Neuronal stem cell (in vitro differentiated cells): Measurements from ENCODE around the gene MXRA8.
A peak's percentile ranks its signal among the peaks of the same experiment; 100 is the strongest.

Experiments used
- DNase-seq: peaks from one replicate; pipeline ENCODE4 v3.0.0-alpha.2; 2013; ENCODE audit warnings: low spot score
- H2AFZ ChIP-seq: one replicate; pipeline ENCODE4 v1.6.1; 2013; ENCODE audit warnings: mild to moderate bottlenecking, low read length, inconsistent platforms
- H2AK5ac ChIP-seq: 2 replicates; pipeline ENCODE4 v1.6.1; 2013; ENCODE audit warnings: low read depth, mild to moderate bottlenecking, inconsistent platforms, low read length, moderate library complexity, mixed read lengths
- H2BK120ac ChIP-seq: 2 replicates; pipeline ENCODE4 v1.6.1; 2013; ENCODE audit warnings: low read depth, mild to moderate bottlenecking, inconsistent platforms, low read length, moderate library complexity, mixed read lengths
- H2BK12ac ChIP-seq: one replicate; pipeline ENCODE4 v1.6.1; 2013; ENCODE audit warnings: low read length, inconsistent platforms
- H2BK15ac ChIP-seq: 2 replicates; pipeline ENCODE4 v1.6.1; 2013; ENCODE audit warnings: mild to moderate bottlenecking, low read length, inconsistent platforms, mixed read lengths
- H2BK5ac ChIP-seq: one replicate; pipeline ENCODE4 v1.6.1; 2013; ENCODE audit warnings: inconsistent platforms, mild to moderate bottlenecking, low read length, moderate library complexity
- H3K14ac ChIP-seq: one replicate; pipeline ENCODE4 v1.6.1; 2013; ENCODE audit warnings: low read length, inconsistent platforms
- H3K18ac ChIP-seq: 2 replicates; pipeline ENCODE4 v1.6.1; 2013; ENCODE audit warnings: low read length, inconsistent platforms
- H3K23ac ChIP-seq: 2 replicates; pipeline ENCODE4 v1.6.1; 2013; ENCODE audit warnings: low read depth, mild to moderate bottlenecking, mixed read lengths, low read length, inconsistent platforms; ENCODE audit not compliant: poor library complexity
- H3K27ac ChIP-seq: replicated peaks from 3 replicates; pipeline ENCODE4 v1.5.1; 2013; ENCODE audit warnings: low read length, inconsistent platforms
- H3K27me3 ChIP-seq, 3 experiments: 2 replicates each; pipeline ENCODE4 v1.6.1; 2013; ENCODE audit warnings: low read length in 3 of 3, mild to moderate bottlenecking in 2 of 3, inconsistent platforms in 1 of 3, low read depth in 1 of 3, mixed read lengths in 1 of 3, moderate library complexity in 1 of 3; ENCODE audit not compliant: control insufficient read depth in 3 of 3, insufficient read depth in 3 of 3
- H3K36me3 ChIP-seq, 2 donors: replicated peaks in 1 of 2; 2 replicates each; pipeline ENCODE4 v1.6.1; 2013; ENCODE audit warnings: low read length in 2 of 2; ENCODE audit not compliant: control insufficient read depth in 2 of 2, insufficient read depth in 2 of 2
- H3K4ac ChIP-seq: 2 replicates; pipeline ENCODE4 v1.6.1; 2013; ENCODE audit warnings: inconsistent platforms, mild to moderate bottlenecking, low read length, moderate library complexity
- H3K4me1 ChIP-seq, 2 donors: 1 replicate in 1 of 2; 2 replicates in 1 of 2; pipeline ENCODE4 v1.6.1; 2013; ENCODE audit warnings: low read length in 2 of 2, low read depth in 1 of 2; ENCODE audit not compliant: control insufficient read depth in 2 of 2, insufficient read depth in 1 of 2
- H3K4me2 ChIP-seq: one replicate; pipeline ENCODE4 v1.6.1; 2013; ENCODE audit warnings: mild to moderate bottlenecking, low read length, inconsistent platforms; ENCODE audit not compliant: insufficient read depth, poor library complexity, severe bottlenecking
- H3K4me3 ChIP-seq, 2 donors: 2 replicates each; pipeline ENCODE4 v1.5.1; 2013; ENCODE audit warnings: low read length in 2 of 2, mild to moderate bottlenecking in 2 of 2, inconsistent platforms in 1 of 2, moderate library complexity in 1 of 2
- H3K79me1 ChIP-seq: one replicate; pipeline ENCODE4 v1.6.1; 2013; ENCODE audit warnings: low read depth, mild to moderate bottlenecking, inconsistent platforms, low read length, moderate library complexity
- H3K9ac ChIP-seq: one replicate; pipeline ENCODE4 v1.6.1; 2013; ENCODE audit warnings: mild to moderate bottlenecking, low read depth, low read length, inconsistent platforms; ENCODE audit not compliant: poor library complexity
- H3K9me3 ChIP-seq, 2 donors: replicated peaks in 1 of 2; 2 replicates each; pipeline versions ENCODE3 to v1.6.1; 2013; ENCODE audit warnings: low read length in 2 of 2, mild to moderate bottlenecking in 2 of 2, inconsistent platforms in 1 of 2, low read depth in 1 of 2, mixed read lengths in 1 of 2, moderate library complexity in 1 of 2; ENCODE audit not compliant: control insufficient read depth in 2 of 2, insufficient read depth in 1 of 2
- H4K8ac ChIP-seq: one replicate; pipeline ENCODE4 v1.6.1; 2013; ENCODE audit warnings: low read depth, mild to moderate bottlenecking, inconsistent platforms, low read length, moderate library complexity
- H4K91ac ChIP-seq: one replicate; pipeline ENCODE4 v1.6.1; 2013; ENCODE audit warnings: low read length, low read depth, mild to moderate bottlenecking, inconsistent platforms; ENCODE audit not compliant: poor library complexity
- WGBS, 2 donors: extraction: QIAGEN DNeasy Blood & Tissue Kit; methylation state at CpG; one replicate each; pipeline ENCODE4 v1.1.7; 2013; ENCODE audit warnings: missing lambda C conversion rate in 2 of 2, mixed read lengths in 1 of 2; ENCODE audit not compliant: insufficient read length in 2 of 2, insufficient replicate concordance in 1 of 2; ENCODE audit errors: extremely low coverage in 2 of 2; 5-methylcytosine and 5-hydroxymethylcytosine counted together

The MXRA8 gene

DNA sequence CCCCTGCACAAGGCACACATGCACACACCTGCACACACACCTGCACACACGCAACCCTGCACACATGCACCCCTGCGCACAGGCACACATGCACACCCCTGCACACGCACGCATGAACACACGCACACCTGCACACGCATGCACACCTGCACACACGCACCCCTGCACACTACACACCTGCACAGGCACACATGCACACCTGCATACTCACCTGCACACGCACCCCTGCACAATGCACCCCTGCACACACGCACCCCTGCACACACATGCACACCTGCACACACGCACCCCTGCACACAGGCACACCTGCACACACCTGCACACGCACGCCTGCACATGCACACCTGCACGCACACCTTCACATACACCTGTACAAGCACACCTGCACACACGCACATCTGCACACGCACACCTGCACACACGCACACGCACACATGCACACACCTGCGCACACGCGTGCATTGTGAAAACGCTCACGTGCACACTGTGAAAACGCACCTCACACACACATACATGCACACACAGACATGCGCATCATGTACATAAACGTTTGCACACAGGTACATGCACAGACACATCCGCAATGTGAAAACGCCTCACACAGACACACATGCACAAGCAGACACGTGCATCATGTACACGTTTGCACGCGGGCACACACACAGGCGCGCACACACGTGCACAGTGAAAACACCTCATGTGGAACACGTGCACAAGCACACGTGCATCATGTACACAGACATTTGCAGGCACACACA is 17.4 kb downstream of the MXRA8 start:
- H3K14ac ChIP-seq, result peak overlapping the region; percentile 78

DNA sequence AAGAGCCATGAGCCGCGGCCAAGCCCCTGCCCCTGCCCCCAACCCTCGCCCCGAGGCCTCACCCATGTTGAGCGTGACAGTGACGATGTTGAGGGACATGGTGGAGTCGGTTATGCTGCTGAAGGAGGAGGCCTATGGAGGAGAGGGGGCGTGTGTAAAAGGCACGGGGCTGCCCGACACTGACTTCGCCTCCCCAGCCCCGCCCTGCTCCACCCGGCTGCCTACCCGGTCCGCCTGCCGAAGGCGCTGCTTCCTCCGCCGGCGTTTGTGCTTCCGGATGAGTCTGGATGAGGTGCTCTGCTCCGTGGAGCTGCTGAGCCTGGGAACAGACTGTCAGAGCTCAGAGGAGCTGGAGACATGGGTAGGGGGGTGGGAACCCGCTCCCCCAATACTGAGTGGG is 18.2 kb downstream of the MXRA8 start:
- Histone ChIP-seq H2BK120ac (no peak overlapping the region), H3K18ac (no peak overlapping the region), H3K9ac (peak overlapping the region; percentile 44), H2AK5ac (no peak overlapping the region), H3K4me1 (peaks cover 0 to 3% of the 10 kb centered on the region in 2 donors), H2AFZ (no peak overlapping the region), H3K4me3 (no peak overlapping the region), H4K8ac (no peak overlapping the region), H3K27ac (no peak overlapping the region), H3K36me3 (peaks cover 27 to 52% of the 10 kb centered on the region in 2 donors), H3K14ac (no peak overlapping the region), H2BK15ac (no peak overlapping the region), H3K23ac (no peak overlapping the region), H3K9me3 (peaks cover 0 to 9% of the 10 kb centered on the region in 2 donors), H2BK5ac (no peak overlapping the region), H2BK12ac (no peak overlapping the region), H3K27me3 (no peaks in the 10 kb centered on the region), H3K79me1 (peaks cover 19% of the 10 kb centered on the region), H3K4me2 (no peak overlapping the region), H3K4ac (no peak overlapping the region), H4K91ac (peak overlapping the region; percentile 22)
- no CpG with 5 or more reads among the region's 23 CpGs for WGBS, 2 donors
- no peak for DNase-seq

More for the DNA sequence above, 17.4 kb downstream of the MXRA8 start:
- Histone ChIP-seq H3K36me3 (peaks cover 26 to 50% of the 10 kb centered on the region in 2 donors), H3K4me2 (no peak overlapping the region), H3K4ac (no peak overlapping the region), H2BK12ac (no peak overlapping the region), H2AFZ (no peak overlapping the region), H3K4me3 (peak overlapping the region in 1 of 2 donors; percentile 59), H2BK120ac (no peak overlapping the region), H2AK5ac (no peak overlapping the region), H3K4me1 (peaks cover 0 to 3% of the 10 kb centered on the region in 2 donors), H3K9ac (peak overlapping the region; percentile 53), H4K91ac (peak overlapping the region; percentile 22), H3K27ac (no peak overlapping the region), H3K9me3 (peaks cover 0 to 9% of the 10 kb centered on the region in 2 donors), H2BK5ac (peak overlapping the region; percentile 39), H4K8ac (no peak overlapping the region), H3K18ac (peak overlapping the region; percentile 19), H3K23ac (peak overlapping the region; percentile 75), H2BK15ac (no peak overlapping the region), H3K27me3 (no peaks in the 10 kb centered on the region), H3K79me1 (peaks cover 23% of the 10 kb centered on the region)
- DNase-seq, result no peak
- WGBS, 2 donors, result no CpG with 5 or more reads among the region's 36 CpGs

DNA sequence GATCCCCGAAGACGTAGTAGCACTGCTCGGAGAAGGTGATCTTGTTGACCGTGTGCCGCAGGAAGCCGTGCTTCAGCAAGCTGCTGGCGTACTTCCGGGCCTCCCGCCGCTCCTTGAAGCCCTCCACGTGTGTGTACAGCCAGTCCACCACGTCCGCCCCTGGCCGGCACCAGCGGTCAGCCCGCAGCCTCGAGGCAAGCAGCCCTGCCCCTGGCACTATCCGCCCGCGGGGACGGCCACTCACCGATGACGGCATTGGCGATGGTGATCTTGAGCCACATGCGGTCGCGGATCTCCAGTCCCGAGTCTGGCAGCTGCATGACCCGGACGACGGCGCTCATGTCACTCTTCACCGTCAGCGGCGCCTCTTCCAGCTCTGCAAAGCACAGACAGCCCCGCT is 20.1 kb downstream of the MXRA8 start:
- H2AK5ac ChIP-seq, result no peak overlapping the region
- no peak overlapping the region for H4K91ac ChIP-seq
- peaks cover 27 to 53% of the 10 kb centered on the region in 2 donors for H3K36me3 ChIP-seq
- no CpG with 5 or more reads among the region's 36 CpGs for WGBS, 2 donors
- no peak overlapping the region for H2AFZ ChIP-seq
- H3K4me3 ChIP-seq, result no peak overlapping the region
- no peak overlapping the region for H3K9ac ChIP-seq
- H4K8ac ChIP-seq, result no peak overlapping the region
- peak overlapping the region; percentile 73 for H3K23ac ChIP-seq
- no peak overlapping the region for H3K18ac ChIP-seq
- no peak for DNase-seq
- H2BK15ac ChIP-seq, result no peak overlapping the region
- H3K9me3 ChIP-seq, result peaks cover 0 to 9% of the 10 kb centered on the region in 2 donors
- H3K4me2 ChIP-seq, result no peak overlapping the region
- H3K79me1 ChIP-seq, result peaks cover 14% of the 10 kb centered on the region
- no peak overlapping the region for H2BK5ac ChIP-seq
- H3K27ac ChIP-seq, result no peak overlapping the region
- H2BK12ac ChIP-seq, result no peak overlapping the region
- H3K4me1 ChIP-seq, result peaks cover 0 to 3% of the 10 kb centered on the region in 2 donors
- H3K4ac ChIP-seq, result no peak overlapping the region
- no peak overlapping the region for H3K14ac ChIP-seq
- no peaks in the 10 kb centered on the region for H3K27me3 ChIP-seq
- H2BK120ac ChIP-seq, result no peak overlapping the region

DNA sequence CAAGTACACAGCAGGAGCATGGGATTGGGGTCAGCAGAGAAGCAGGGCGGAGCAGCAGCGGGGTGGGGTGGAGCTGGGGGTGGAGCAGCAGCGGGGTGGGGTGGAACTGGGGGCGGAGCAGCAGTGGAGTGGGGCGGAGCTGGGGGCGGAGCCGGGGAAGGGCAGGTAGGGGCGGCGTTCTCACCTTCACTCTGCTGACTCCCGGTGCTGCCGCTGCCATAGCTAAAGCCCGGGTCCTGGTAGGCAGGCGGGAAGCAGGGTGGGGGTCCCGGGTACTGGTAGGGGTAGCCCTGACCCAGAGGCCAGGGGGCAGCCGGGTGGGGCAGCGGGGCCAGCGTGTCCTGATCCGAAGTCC is 20.6 kb downstream of the MXRA8 start:
- WGBS, 2 donors, result no CpG with 5 or more reads among the region's 18 CpGs
- H3K36me3 ChIP-seq, result peaks cover 27 to 53% of the 10 kb centered on the region in 2 donors
- no peak for DNase-seq

More for the DNA sequence above, 20.6 kb downstream of the MXRA8 start:
- H3K9me3 ChIP-seq, result peaks cover 0 to 9% of the 10 kb centered on the region in 2 donors
- H3K4me2 ChIP-seq, result no peak overlapping the region
- no peak overlapping the region for H3K23ac ChIP-seq
- no peak overlapping the region for H3K18ac ChIP-seq
- no peak overlapping the region for H4K8ac ChIP-seq
- peaks cover 14% of the 10 kb centered on the region for H3K79me1 ChIP-seq
- peaks cover 0 to 3% of the 10 kb centered on the region in 2 donors for H3K4me1 ChIP-seq
- no peak overlapping the region for H3K9ac ChIP-seq
- no peak overlapping the region for H3K27ac ChIP-seq
- no peak overlapping the region for H2BK15ac ChIP-seq
- no peak overlapping the region for H2AK5ac ChIP-seq
- H4K91ac ChIP-seq, result no peak overlapping the region
- H3K27me3 ChIP-seq, result no peaks in the 10 kb centered on the region
- H2AFZ ChIP-seq, result no peak overlapping the region
- H3K4ac ChIP-seq, result no peak overlapping the region
- H2BK120ac ChIP-seq, result no peak overlapping the region
- no peak overlapping the region for H2BK5ac ChIP-seq
- no peak overlapping the region for H2BK12ac ChIP-seq
- no peak overlapping the region for H3K4me3 ChIP-seq
- no peak overlapping the region for H3K14ac ChIP-seq
